SU-DHL-6 (cell line): Measurements from ENCODE around the gene GIPC2.

Experiments
- H2AFZ ChIP-seq: fragments of 200-600 bp; sonication (generic); 2 replicates; pipeline ENCODE4 v1.6.1; 2014; ENCODE audit warnings: low read depth, mild to moderate bottlenecking, moderate library complexity, mixed read lengths, antibody characterized with exemption, low read length; ENCODE audit not compliant: severe bottlenecking
- H3F3A ChIP-seq: fragments of 200-600 bp; shearing (Covaris generic); 2 replicates; pipeline ENCODE4 v1.6.0; 2016; ENCODE audit warnings: antibody characterized with exemption, mild to moderate bottlenecking; ENCODE audit not compliant: insufficient read depth
- H3K27ac ChIP-seq: fragments of 200-600 bp; sonication (generic); 2 replicates; pipeline ENCODE4 v1.5.1; 2016; ENCODE audit warnings: low read depth, mild to moderate bottlenecking, low read length, moderate library complexity, mixed read lengths
- H3K27me3 ChIP-seq: fragments of 200-600 bp; sonication (generic), shearing (Covaris generic); 2 replicates; pipeline ENCODE4 v1.6.0; 2014; ENCODE audit warnings: mild to moderate bottlenecking, low read length
- H3K36me3 ChIP-seq: fragments of 200-600 bp; sonication (generic); 2 replicates; pipeline ENCODE4 v1.6.1; 2014; ENCODE audit warnings: mild to moderate bottlenecking, low read length, mixed read lengths
- H3K4me2 ChIP-seq: fragments of 300-600, 200-600 bp; shearing (Covaris generic), sonication (generic); 2 replicates; pipeline ENCODE4 v1.6.0; 2014; ENCODE audit warnings: low read length, low read depth, mild to moderate bottlenecking; ENCODE audit not compliant: poor library complexity, severe bottlenecking
- H3K4me3 ChIP-seq: fragments of 200-600 bp; sonication (generic); 2 replicates; pipeline ENCODE4 v1.5.1; 2014; ENCODE audit warnings: antibody characterized with exemption, low read length, mild to moderate bottlenecking, mixed read lengths; ENCODE audit not compliant: insufficient read depth, poor library complexity, severe bottlenecking
- H3K79me2 ChIP-seq: fragments of 200-600 bp; sonication (generic); 2 replicates; pipeline ENCODE4 v1.6.1; 2014; ENCODE audit warnings: mild to moderate bottlenecking, low read length, moderate library complexity; ENCODE audit not compliant: insufficient read depth
- H3K9ac ChIP-seq: fragments of 200-600 bp; sonication (generic); 2 replicates; pipeline ENCODE4 v1.7.0; 2014; ENCODE audit warnings: mild to moderate bottlenecking, low read length
- H3K9me2 ChIP-seq: fragments of 200-600 bp; sonication (generic); replicated peaks from 2 replicates; pipeline ENCODE4 v1.6.1; 2014; ENCODE audit warnings: low read length; ENCODE audit not compliant: insufficient read depth
- H3K9me3 ChIP-seq: fragments of 200-600 bp; sonication (generic); 2 replicates; pipeline ENCODE4 v1.6.1; 2014; ENCODE audit warnings: low read length, mixed read lengths; ENCODE audit not compliant: insufficient read depth
- H4K20me1 ChIP-seq: fragments of 200-600 bp; sonication (generic); 2 replicates; pipeline ENCODE4 v1.6.1; 2014; ENCODE audit warnings: low read depth, mild to moderate bottlenecking, antibody characterized with exemption, low read length, moderate library complexity, mixed read lengths
- CTCF ChIP-seq: fragments of 200-600 bp; sonication (generic); IDR thresholded peaks from one replicate; pipeline ENCODE4 v1.5.1; 2017; ENCODE audit warnings: antibody characterized with exemption, mild to moderate bottlenecking, low read length, moderate library complexity; ENCODE audit not compliant: insufficient read depth, poor library complexity, severe bottlenecking
- EZH2phosphoT487 ChIP-seq: fragments of 200-600 bp; sonication (generic), shearing (Covaris generic); conservative IDR thresholded peaks from 2 replicates; pipeline ENCODE4 v1.6.1; 2018; ENCODE audit warnings: mild to moderate bottlenecking, antibody characterized with exemption, low read length, moderate library complexity, mixed read lengths

GIPC2 gene

GRCh38 chr1:78101514-78101913, 55.7 kb downstream of the GIPC2 start:
- H3K9me3 ChIP-seq: no peaks in the 10 kb centered on the region
- H2AFZ ChIP-seq: no peak overlapping the region
- no peak overlapping the region for H3K4me2 ChIP-seq
- H4K20me1 ChIP-seq: no peaks in the 10 kb centered on the region
- H3K79me2 ChIP-seq: no peaks in the 10 kb centered on the region
- H3K9me2 ChIP-seq: no peaks in the 10 kb centered on the region
- TF ChIP-seq CTCF: no peak
- no peak for TF ChIP-seq EZH2phosphoT487
- H3K4me3 ChIP-seq: no peak overlapping the region
- H3F3A ChIP-seq: no peaks in the 10 kb centered on the region
- no peaks in the 10 kb centered on the region for H3K27me3 ChIP-seq
- H3K27ac ChIP-seq: no peak overlapping the region
- no peaks in the 10 kb centered on the region for H3K36me3 ChIP-seq
- no peak overlapping the region for H3K9ac ChIP-seq

- Histone ChIP-seq H3K9me3 (no peaks in the 10 kb centered on the region), H3K27me3 (no peaks in the 10 kb centered on the region), H3F3A (no peaks in the 10 kb centered on the region), H3K9ac (no peak overlapping the region), H3K27ac (no peak overlapping the region), H3K79me2 (no peaks in the 10 kb centered on the region), H3K36me3 (no peaks in the 10 kb centered on the region), H3K4me3 (no peak overlapping the region), H4K20me1 (no peaks in the 10 kb centered on the region), H3K4me2 (no peak overlapping the region), H2AFZ (no peak overlapping the region), H3K9me2 (no peaks in the 10 kb centered on the region)
- TF ChIP-seq EZH2phosphoT487: no peak
- TF ChIP-seq CTCF: no peak
Measured at GRCh38 chr1:78102082-78102481, 56.3 kb downstream of the GIPC2 start.

GRCh38 chr1:78102916-78103315, 57.1 kb downstream of the GIPC2 start:
- H3K9ac ChIP-seq: no peak overlapping the region
- H3F3A ChIP-seq: no peaks in the 10 kb centered on the region

More at GRCh38 chr1:78102916-78103315, 57.1 kb downstream of the GIPC2 start:
- H3K4me2 ChIP-seq: no peak overlapping the region
- no peaks in the 10 kb centered on the region for H3K9me3 ChIP-seq
- H3K36me3 ChIP-seq: no peaks in the 10 kb centered on the region
- no peak overlapping the region for H3K4me3 ChIP-seq
- H3K27me3 ChIP-seq: no peaks in the 10 kb centered on the region
- no peaks in the 10 kb centered on the region for H4K20me1 ChIP-seq
- H2AFZ ChIP-seq: no peak overlapping the region
- TF ChIP-seq EZH2phosphoT487 (no peak), CTCF (no peak)
- no peaks in the 10 kb centered on the region for H3K79me2 ChIP-seq
- H3K27ac ChIP-seq: no peak overlapping the region
- H3K9me2 ChIP-seq: no peaks in the 10 kb centered on the region
